Superior temporal gyrus (tissue), 1 donor: ENCODE results near the gene TRIP6.

Experiments used
- DNase-seq: peaks from one replicate; pipeline ENCODE4 v3.0.0-alpha.2; 2016; ENCODE audit errors: extremely low spot score

The TRIP6 gene, protein sequence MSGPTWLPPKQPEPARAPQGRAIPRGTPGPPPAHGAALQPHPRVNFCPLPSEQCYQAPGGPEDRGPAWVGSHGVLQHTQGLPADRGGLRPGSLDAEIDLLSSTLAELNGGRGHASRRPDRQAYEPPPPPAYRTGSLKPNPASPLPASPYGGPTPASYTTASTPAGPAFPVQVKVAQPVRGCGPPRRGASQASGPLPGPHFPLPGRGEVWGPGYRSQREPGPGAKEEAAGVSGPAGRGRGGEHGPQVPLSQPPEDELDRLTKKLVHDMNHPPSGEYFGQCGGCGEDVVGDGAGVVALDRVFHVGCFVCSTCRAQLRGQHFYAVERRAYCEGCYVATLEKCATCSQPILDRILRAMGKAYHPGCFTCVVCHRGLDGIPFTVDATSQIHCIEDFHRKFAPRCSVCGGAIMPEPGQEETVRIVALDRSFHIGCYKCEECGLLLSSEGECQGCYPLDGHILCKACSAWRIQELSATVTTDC

DNA sequence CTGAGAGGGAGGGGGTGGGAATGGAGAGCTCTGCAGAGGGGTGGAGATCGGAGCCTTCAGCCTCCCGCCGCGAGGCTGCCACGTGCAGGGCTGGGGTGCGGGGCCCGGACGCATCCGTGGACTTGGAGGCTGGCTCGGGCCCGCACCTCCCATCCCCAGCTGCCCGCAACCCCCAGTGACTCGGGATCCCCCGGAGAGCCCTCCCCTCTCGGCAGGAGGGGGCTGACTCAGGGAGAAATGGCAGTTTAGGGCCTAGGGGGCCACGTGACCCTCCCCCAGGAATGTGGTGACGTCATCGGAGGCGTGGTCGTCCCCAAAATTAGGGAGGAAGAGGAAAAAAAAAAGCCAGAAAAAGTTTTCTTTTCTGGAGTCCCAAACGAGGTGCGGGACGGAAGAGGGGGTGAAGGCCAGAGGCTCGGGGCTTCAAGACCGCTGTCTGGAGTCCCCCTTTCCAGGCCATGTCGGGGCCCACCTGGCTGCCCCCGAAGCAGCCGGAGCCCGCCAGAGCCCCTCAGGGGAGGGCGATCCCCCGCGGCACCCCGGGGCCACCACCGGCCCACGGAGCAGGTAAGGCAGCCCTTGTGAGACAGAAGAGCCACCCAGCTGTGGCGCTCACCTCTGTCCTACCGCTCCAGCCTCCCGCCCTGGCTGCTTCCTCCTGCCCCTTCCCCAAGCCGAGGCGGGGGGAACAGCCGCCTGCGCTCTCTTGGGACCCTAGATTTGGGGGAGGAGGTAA, at the start of gene TRIP6:
Gene TRIP6, plus strand, starts transcription at position 348 of the 736 bp plus-strand sequence. Its CDS starts 111 bp downstream, at position 459.
- DNase-seq, result peak; percentile 75

DNA sequence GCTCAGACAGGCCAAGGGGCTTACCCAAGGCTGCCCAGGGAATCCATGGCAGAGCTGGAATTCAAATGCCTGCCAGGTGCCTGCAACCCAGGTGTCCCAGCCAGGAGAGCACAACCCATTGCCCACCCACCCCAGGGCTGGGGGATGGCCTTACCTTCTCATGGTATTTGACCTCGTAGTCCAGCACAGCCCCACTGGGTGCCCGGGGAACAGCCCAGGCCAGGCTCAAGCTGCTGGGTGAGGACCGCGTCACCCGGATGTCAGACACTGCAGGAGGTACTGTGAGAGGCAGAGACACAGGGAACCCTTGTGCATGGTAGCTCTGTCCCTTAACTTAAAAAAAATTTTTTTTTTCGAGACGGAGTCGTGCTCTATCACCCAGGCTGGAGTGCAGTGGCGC, 48.8 kb upstream of the TRIP6 start:
- DNase-seq, result no peak

DNA sequence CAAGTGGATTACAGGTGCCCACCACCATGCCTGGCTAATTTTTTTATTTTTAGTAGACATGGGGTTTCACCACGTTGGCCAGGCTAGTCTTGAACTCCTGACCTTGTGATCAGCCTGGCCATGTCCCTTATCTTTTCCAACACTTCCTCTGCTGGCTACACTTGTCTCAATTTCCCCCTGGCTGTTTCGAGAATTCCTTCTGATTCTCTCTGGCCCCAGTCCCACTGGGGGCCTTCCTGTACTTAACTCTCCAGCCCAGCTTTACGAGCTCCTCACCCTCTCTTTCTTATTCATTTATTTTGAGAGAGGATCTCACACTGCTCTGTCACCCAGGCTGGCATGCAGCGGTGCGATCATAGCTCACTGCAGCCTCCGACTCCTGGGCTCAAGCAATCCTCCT, 48.4 kb upstream of the TRIP6 start:
- no peak for DNase-seq

- DNase-seq, result no peak
These were observed 47.6 kb upstream of the TRIP6 start for GRCh38 chr7:100819586-100819985.

GRCh38 chr7:100822236-100823139, 44.7 kb upstream of the TRIP6 start:
- no peak for DNase-seq

DNA sequence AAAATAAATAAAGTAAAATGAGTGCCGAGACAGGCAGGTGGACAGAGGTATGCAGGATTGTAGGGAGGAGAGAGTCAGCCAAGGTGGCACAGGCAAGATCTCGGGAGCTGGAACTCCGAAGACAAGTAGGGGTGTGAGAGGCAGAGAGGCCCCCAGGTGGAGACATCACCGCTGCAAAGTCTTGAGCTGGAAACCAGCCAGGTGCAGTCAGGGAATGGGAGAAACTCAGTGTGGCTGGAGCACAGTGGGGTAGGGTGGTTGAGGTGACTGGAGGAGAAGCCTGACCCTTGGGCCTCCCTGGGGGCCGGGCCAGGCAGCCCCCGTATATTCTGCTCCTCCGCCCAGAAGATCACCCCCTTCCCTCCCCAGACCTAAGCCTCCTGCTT, 44.1 kb upstream of the TRIP6 start:
- no peak for DNase-seq

DNA sequence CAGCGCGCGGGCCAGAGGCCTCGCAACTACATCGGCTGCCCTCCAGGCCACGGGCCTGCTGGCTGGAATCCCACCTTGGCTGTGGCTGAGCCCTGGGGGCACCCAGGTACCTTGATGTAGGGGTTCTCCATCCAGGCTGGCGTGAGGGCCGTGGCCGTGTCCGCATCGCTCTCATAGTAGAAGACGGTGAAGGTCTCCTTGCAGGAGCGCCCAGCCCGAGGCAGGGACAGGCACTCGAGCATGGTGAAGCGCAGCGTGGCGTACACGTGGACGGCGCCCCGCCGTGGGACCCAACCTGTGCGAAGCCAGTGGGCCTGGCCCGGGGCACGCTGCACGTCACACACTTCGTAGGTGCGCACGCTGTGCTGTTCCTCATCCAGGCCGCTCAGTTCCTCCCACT, 43.7 kb upstream of the TRIP6 start:
- DNase-seq, result no peak

DNA sequence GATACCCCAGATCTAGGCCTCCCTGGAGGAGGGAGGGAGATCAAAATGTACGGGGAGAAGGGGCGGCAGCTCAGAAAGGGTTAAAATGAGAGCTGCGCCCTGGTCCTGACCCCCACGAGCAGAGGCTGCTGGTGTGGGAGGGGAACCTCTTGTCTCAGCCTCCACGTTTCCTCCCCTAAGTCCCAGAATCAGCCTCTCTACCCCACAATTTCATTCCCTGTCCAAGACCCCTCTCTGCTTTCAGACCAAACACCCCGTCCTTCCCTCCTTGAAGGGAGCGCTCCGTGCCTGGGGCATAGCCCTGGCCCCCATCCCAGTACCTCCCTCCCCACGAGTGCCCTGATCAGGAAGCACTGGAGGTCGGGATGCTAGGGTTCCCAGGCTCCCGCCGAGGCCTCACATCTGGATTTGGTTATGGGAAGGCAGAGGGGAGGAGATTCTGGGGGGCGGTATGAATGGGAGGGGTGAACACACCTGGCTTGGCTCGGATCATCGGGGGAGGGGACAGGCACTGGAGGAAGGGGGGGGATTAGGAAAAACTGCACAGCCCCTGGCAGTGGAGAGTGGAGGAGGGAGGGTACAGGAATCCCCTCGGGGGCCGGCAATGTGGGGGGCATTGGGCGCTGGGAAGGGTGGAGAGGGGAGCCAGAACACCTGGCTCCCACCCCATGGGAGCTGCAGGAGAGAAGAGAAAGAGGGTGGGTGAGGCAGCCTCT, 42.5 kb upstream of the TRIP6 start:
- no peak for DNase-seq

- DNase-seq, result no peak
These were observed 41.9 kb upstream of the TRIP6 start for GRCh38 chr7:100825215-100825671.

GRCh38 chr7:100825751-100826513, 41.3 kb upstream of the TRIP6 start:
- no peak for DNase-seq

DNA sequence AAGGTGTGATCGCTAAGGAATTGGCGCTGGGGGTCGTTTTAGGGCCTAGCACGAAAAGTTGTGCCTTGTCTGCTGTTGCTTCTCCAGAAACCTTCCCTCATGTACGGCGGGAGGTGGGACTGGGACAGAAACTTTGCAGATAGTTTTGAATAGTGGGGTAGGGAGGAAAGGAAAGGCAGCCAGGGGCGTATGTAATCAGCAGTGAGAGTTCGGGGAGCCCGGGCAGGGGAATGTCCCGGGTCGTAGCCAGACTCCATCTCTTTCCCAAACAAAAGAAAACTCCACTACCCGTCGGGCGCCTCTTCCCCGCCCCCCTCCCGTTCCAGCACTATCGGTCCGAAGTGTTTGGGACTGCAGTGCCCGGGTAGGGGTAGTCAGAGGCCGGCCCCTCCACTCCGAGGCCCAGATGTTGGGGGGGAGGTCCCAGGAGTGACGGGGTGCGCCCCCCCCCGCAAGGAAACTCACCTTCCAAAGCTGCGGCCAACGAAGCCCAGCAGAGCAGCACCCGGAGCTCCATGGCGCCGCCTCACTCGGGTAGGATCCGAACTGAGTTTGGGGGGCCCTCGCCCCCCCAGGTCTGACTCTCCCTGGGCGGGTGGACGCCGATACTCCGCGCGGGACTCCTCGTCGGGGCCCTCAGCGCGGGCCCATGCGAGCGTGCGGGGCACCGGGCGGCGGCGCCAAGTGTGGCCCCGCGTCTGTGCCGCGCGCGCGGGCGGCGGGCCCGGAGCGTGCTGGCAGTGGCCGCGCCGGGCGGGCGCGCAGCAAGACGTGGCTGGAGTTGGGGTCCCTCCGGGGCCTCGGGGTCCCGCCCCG, 40.5 kb upstream of the TRIP6 start:
- DNase-seq, result no peak

DNA sequence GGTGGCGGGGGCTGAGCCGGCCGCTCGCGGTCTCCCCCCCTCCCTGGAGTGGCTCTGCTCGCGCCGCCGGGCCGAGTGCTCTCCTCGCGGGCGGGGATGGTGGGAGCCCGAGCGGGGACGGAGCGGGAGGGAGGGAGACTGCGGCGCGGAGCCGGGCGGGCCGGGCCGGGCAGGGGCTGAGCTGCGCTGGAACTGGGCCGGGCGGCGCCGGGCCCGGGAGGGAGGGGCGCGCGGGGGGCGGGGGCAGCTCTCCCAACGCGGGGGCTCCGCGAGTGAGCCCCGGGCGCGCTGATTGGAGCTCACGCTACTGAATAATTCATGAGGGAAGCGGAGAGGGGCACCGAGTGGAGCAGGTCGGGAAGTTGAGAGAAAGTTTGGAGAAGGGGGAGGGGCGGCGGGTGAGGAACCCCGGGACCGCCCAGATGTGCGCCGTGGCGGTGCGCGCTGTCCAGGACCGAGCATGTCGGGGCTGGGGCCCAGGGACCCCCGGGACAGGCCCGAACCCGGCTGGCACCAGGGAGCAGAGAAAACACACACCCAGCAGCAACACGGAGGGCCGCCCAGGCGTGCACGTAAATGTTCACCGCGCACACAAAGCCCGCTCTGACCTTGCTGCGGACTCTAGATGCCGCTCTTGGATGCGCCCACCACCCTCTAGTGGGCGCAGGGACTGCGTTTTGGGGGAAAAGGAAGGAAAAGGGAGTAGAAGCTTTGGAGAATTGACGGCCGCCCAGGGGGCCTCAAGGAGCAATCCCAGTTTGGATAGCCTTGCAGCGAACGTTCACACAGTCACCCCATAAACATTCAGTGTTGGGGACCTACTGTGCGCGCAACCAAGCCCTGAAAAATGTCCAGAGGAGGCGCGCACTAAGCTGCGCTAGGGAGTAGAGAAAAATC, 39.6 kb upstream of the TRIP6 start, which contains the start of gene EPHB4:
Gene EPHB4, minus strand, starts transcription at position 194 of the 897 bp plus-strand sequence. CDS start 493 bp downstream, outside the sequence.
- no peak for DNase-seq

DNA sequence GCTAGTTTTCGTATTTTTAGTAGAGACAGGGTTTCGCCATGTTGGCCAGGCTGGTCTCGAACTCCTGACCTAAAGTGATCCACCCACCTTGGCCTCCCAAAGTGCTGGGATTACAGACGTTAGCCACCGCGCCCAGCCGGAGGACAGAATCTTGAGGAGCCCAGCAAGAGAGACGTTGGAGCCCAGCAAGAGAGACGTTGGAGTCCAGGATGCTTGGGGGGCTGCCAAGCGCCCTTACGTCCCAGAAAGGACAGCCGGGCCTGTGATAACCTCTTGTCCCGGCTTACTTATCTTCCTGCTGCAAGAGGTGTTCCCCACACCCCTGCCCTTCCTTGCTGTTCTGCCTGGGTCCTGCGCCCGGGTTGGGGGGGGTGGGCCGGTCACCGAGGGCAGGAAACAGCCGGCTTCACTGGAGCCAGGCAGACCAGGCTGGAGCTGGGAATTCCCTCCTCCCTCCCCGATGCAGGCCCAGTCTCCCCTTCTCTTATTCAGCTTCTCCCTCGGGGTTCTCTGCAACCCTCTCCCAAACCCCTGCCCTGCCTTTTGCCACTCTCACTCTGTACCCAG, 38.0 kb upstream of the TRIP6 start:
- no peak for DNase-seq

GRCh38 chr7:100830396-100830795, 36.8 kb upstream of the TRIP6 start:
- no peak for DNase-seq

GRCh38 chr7:100832281-100832633, 34.9 kb upstream of the TRIP6 start:
- no peak for DNase-seq

DNA sequence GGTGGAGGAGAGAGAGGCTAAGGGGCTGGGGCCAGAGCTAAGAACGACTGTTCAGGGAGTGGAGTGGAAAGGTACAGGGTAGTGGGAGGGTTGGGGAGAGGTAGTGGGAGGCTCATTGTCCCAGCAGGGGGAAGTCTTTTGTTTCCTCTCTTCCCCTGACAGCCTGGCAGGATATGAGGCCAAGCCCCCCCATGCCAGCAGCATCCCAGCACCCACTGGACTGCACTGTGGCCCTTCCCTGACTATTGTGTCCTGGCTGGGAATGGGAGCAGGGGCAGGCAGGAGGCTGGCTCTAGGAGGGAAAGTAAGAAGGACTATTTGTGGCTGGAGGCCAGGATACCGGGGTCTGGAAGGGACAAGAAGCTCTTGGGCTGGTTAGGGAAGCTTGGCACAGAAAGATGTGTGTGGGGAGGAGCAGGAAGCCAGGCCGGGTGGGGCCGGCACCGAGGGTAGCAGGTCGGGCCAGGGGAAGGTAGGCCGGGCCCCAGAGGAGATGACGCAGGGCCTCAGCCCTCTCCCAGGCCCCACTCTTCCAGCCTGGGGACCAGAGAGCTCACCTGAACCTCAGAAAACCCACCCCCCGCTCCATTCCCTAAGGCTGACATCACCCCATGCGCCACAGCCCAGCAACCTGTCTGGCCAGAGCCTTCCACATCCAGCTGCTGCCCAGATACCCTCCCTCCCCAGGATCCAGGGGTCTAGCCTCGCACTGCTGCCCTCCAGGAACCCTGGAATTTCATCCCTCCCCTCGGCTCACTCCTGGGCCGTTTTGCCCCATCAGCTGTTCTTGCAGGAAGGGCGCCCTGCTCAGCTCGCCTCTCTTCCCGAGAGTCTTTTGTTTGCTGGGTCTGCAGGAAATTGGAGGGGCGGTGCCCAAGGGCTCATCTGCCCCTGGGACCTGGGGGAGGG, 31.0 kb upstream of the TRIP6 start:
- DNase-seq, result no peak

GRCh38 chr7:100836812-100837098, 30.4 kb upstream of the TRIP6 start:
- no peak for DNase-seq
